Ishikawa (cell line): ENCODE measurements around the gene DENND1A.

Source experiments
- CREB1 ChIP-seq: IDR thresholded peaks from 2 replicates; pipeline ENCODE4 v1.6.1; 2012; ENCODE audit warnings: low read depth
- EGR1 ChIP-seq: IDR thresholded peaks from 2 replicates; pipeline ENCODE4 v1.6.1; 2012
- EP300 ChIP-seq: IDR thresholded peaks from 2 replicates; pipeline ENCODE4 v1.6.1; 2012; ENCODE audit warnings: borderline replicate concordance
- FOXM1 ChIP-seq: IDR thresholded peaks from 2 replicates; pipeline ENCODE4 v1.6.1; 2012; ENCODE audit warnings: low read depth, borderline replicate concordance
- MAX ChIP-seq: IDR thresholded peaks from 2 replicates; pipeline ENCODE4 v1.6.1; 2012
- NFIC ChIP-seq: IDR thresholded peaks from 2 replicates; pipeline ENCODE4 v1.6.1; 2012
- RAD21 ChIP-seq: IDR thresholded peaks from 2 replicates; pipeline ENCODE4 v1.6.1; 2012; ENCODE audit warnings: low read depth
- TAF1 ChIP-seq: IDR thresholded peaks from 2 replicates; pipeline ENCODE4 v1.6.1; 2012; ENCODE audit warnings: low read depth, mild to moderate bottlenecking
- TCF12 ChIP-seq: IDR thresholded peaks from 2 replicates; pipeline ENCODE4 v1.6.1; 2012; ENCODE audit warnings: low read depth
- TEAD4 ChIP-seq: IDR thresholded peaks from 2 replicates; pipeline ENCODE4 v1.6.1; 2012
- YY1 ChIP-seq: IDR thresholded peaks from 2 replicates; pipeline ENCODE4 v1.6.1; 2012; ENCODE audit warnings: low read depth

- TF ChIP-seq TAF1 (no peak), TCF12 (no peak), CREB1 (no peak), MAX (no peak; the same call in 1 of the 2 replicates), EGR1 (no peak), NFIC (no peak), EP300 (no peak), RAD21 (no peak), TEAD4 (no peak), YY1 (no peak), FOXM1 (no peak)
These were observed 538.0 kb downstream of the DENND1A start for GRCh38 chr9:123391946-123392345.
